ENCODE results near the gene PALM3.

GRCh38 chr19:14056069-14056666 is 5.7 kb downstream of the PALM3 start:
- TF ChIP-seq POLR2AphosphoS5 (IDR thresholded peaks at IDR 0.05; ENCODE audit: low read depth, low read length), result no peak
- no peak for TF ChIP-seq TAF1 (IDR thresholded peaks at IDR 0.05; ENCODE audit: borderline replicate concordance, low read depth, low read length)
- TF ChIP-seq POLR2A (IDR thresholded peaks at IDR 0.05; ENCODE audit: low read depth, low read length), result no peak

Data from GM12892 (cell line).